Psoas muscle (tissue), 8 donors: Measurements from ENCODE around the gene PFKL. TPM values are rescaled to one million over a fixed set of nuclear protein-coding genes. Genes with fewer than 3 reads are reported as not detected.

ENCODE experiments used
- ATAC-seq, 4 donors: fragments of 200-7000 bp; cut with Tn5 transposase; one replicate each; pipeline ENCODE4 v1.9.1; 2020; ENCODE audit warnings: moderate library complexity in 3 of 4, mild to moderate bottlenecking in 2 of 4
- DNase-seq, 2 donors: peaks; one replicate each; pipeline ENCODE4 v3.0.0-alpha.2; 2020
- H3K27ac ChIP-seq: fragments of 200-600 bp; one replicate; pipeline ENCODE4 v1.8.0; 2022
- H3K27me3 ChIP-seq, 3 donors: fragments of 200-600 bp in 1 of 3; one replicate each; pipeline versions ENCODE4 v1.6.1 to v1.8.0; 2013 to 2022; ENCODE audit warnings: low read length in 2 of 3, mild to moderate bottlenecking in 2 of 3, moderate library complexity in 1 of 3; ENCODE audit not compliant: insufficient read depth in 3 of 3
- H3K36me3 ChIP-seq, 2 donors: fragments of 200-600 bp in 1 of 2; one replicate each; pipeline versions ENCODE4 v1.6.1 to v1.8.0; 2013 to 2022; ENCODE audit warnings: low read depth in 1 of 2, mild to moderate bottlenecking in 1 of 2, moderate library complexity in 1 of 2; ENCODE audit not compliant: insufficient read depth in 1 of 2
- H3K4me1 ChIP-seq: fragments of 200-600 bp; one replicate; pipeline ENCODE4 v1.8.0; 2022
- H3K4me3 ChIP-seq: fragments of 200-600 bp; one replicate; pipeline ENCODE4 v1.8.0; 2022; ENCODE audit warnings: mild to moderate bottlenecking
- H3K9me3 ChIP-seq: fragments of 200-600 bp; one replicate; pipeline ENCODE4 v1.8.0; 2022
- WGBS, 3 donors: extraction: QIAGEN DNeasy Blood & Tissue Kit; methylation state at CpG; one replicate each; pipeline versions ENCODE4 v1.1.6 to v1.1.7; 2013; 5-methylcytosine and 5-hydroxymethylcytosine counted together
- intact Hi-C, 2 donors: fragments of 100-400 bp; cut with DNase I; formaldehyde crosslinking; loops; one replicate each; pipeline versions ENCODE4 v1.11.0 to v1.14.2; 2022
- polyA plus RNA-seq, 3 donors: library from polyadenylated mRNA; stranded (reverse); fragments of 200-250 nt; gene quantifications; one replicate each; pipeline ENCODE4 v1.2.3, GENCODE V29; 2013
- total RNA-seq, 4 donors: library from RNA; stranded (reverse); fragmentation: NEBNext Ultra II Directional in 2 of 4; extraction: Animal tissue kit (Norgen Biotek cat#: 25700) in 2 of 4; gene quantifications; one replicate each; pipeline versions ENCODE4 v1.2.1 to v1.2.4, GENCODE V29; 2021 to 2023
- TF ChIP-seq, protein P1 (sequence below): fragments of 200-600 bp; IDR thresholded peaks from one replicate; pipeline ENCODE4 v1.8.0; 2022; ENCODE audit warnings: antibody characterized with exemption
- donor health status: healthy with polysubstance abuse.
- donor health status: DM: no; HTN: no; CAD: no; lungs with moderate emphysema.
- donor health status: Bipolar disorder and iron deficiency.
- donor health status: healthy.
- donor health status: DM: yes; HTN: yes; CAD: no.
- donor health status: DM: no; HTN: no; CAD: no.
- donor health status: DM: no; HTN: no; CAD: no.
- donor health status: DM: yes; HTN: yes; CAD: no.

The PFKL gene
- total and polyA plus RNA-seq, 7 donors = 9.2 to 33.6 (median 21.2) TPM

- no peak for DNase-seq
- intact Hi-C loops = no loop called here
- H3K9me3 ChIP-seq = no peaks in the 10 kb centered on the region
- ATAC-seq = no peak
- TF ChIP-seq, protein P1, sequence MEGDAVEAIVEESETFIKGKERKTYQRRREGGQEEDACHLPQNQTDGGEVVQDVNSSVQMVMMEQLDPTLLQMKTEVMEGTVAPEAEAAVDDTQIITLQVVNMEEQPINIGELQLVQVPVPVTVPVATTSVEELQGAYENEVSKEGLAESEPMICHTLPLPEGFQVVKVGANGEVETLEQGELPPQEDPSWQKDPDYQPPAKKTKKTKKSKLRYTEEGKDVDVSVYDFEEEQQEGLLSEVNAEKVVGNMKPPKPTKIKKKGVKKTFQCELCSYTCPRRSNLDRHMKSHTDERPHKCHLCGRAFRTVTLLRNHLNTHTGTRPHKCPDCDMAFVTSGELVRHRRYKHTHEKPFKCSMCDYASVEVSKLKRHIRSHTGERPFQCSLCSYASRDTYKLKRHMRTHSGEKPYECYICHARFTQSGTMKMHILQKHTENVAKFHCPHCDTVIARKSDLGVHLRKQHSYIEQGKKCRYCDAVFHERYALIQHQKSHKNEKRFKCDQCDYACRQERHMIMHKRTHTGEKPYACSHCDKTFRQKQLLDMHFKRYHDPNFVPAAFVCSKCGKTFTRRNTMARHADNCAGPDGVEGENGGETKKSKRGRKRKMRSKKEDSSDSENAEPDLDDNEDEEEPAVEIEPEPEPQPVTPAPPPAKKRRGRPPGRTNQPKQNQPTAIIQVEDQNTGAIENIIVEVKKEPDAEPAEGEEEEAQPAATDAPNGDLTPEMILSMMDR = no peak
- 68 to 70% (median 70%) methylated on average over 10 to 12 of the region's 12 CpGs for WGBS, 3 donors
- H3K27me3 ChIP-seq = peaks cover 0 to 66% (median 16%) of the 10 kb centered on the region in 3 donors
- H3K36me3 ChIP-seq = no peaks in the 10 kb centered on the region
- H3K4me1 ChIP-seq = no peaks in the 10 kb centered on the region
- no peak overlapping the region for H3K27ac ChIP-seq
- H3K4me3 ChIP-seq = no peak overlapping the region
Observed at GRCh38 chr21:44349416-44349846, 49.6 kb downstream of the PFKL start.

- no peak overlapping the region for H3K27ac ChIP-seq
- 5 to 8% (median 6%) methylated on average over 62 to 112 of the region's 113 CpGs for WGBS, 3 donors
- TF ChIP-seq, protein P1 = no peak
- peaks cover 0 to 66% (median 19%) of the 10 kb centered on the region in 3 donors for H3K27me3 ChIP-seq
- intact Hi-C loops = no loop called here
- peak overlapping the region; percentile 30 for H3K4me3 ChIP-seq
- no peaks in the 10 kb centered on the region for H3K9me3 ChIP-seq
- H3K4me1 ChIP-seq = no peaks in the 10 kb centered on the region
- no peaks in the 10 kb centered on the region for H3K36me3 ChIP-seq
- DNase-seq (no peak), ATAC-seq (no peak)
Observed at GRCh38 chr21:44349847-44350772, 50.3 kb downstream of the PFKL start.

- H3K4me1 ChIP-seq = no peaks in the 10 kb centered on the region
- no peaks in the 10 kb centered on the region for H3K36me3 ChIP-seq
- peaks cover 0 to 66% (median 19%) of the 10 kb centered on the region in 3 donors for H3K27me3 ChIP-seq
- intact Hi-C loops = no loop called here
- H3K4me3 ChIP-seq = peak overlapping the region; percentile 22
- 25 to 31% (median 27%) methylated on average over 31 to 42 of the region's 42 CpGs for WGBS, 3 donors
- TF ChIP-seq, protein P1 = no peak
- ATAC-seq = no peak
- no peak overlapping the region for H3K27ac ChIP-seq
- H3K9me3 ChIP-seq = no peaks in the 10 kb centered on the region
- no peak for DNase-seq
Observed at GRCh38 chr21:44350773-44351481, 51.1 kb downstream of the PFKL start.

DNA sequence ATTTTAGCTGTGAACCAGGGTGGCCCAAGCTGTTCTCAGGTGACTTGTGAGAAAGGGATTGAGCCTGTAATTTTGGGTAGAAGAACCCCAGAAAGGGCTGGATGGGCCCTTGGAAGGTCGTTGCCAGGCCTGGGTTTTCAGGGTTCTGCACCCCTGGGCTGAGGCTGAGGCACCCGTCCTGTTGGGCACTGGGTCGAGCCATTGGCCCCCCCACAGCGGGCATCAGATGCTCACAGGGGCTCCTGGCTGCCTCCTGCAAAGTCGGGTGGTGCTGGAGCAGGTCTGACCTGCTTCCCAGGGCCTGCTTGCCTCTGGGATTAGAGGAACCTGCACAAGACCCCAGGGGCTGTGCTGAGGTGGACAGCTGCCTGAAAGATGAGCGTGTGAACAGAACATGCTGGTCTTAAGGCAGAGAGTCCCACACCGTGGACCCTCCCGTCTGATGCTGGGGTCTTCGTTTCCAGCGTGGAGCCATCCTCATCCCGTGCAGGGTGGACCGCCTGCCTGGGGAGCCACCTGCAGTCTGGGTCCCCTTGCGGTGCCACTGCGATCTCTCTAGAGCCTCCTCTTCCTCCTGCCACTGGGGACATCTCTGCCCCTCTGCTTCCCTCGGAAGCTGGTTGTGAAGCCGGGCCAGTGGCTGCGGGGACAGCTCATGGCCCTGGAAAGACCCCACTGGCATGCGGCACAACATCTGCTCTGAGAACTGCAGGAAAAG is 51.8 kb downstream of the PFKL start:
- Histone ChIP-seq H3K4me1 (no peaks in the 10 kb centered on the region), H3K36me3 (no peaks in the 10 kb centered on the region), H3K4me3 (no peak overlapping the region), H3K27me3 (peaks cover 0 to 64% (median 19%) of the 10 kb centered on the region in 3 donors), H3K27ac (no peak overlapping the region), H3K9me3 (no peaks in the 10 kb centered on the region)
- WGBS, 3 donors = 79 to 82% (median 80%) methylated on average over 17 to 18 of the region's 18 CpGs
- intact Hi-C loops = no loop called here
- no peak for DNase-seq
- ATAC-seq = no peak
- TF ChIP-seq, protein P1 = no peak
